Activated CD4-positive, alpha-beta T cell treated with anti-CD3 and anti-CD28 coated beads, Interleukin-10, Interleukin-2, amounts not matched to agents 100 ng/mL and 50 ng/mL, durations not matched to agents 16 hours and 8 hours (primary cell): ENCODE data around the gene SLC6A1.

Experiments used
- DNase-seq: peaks from one replicate; pipeline ENCODE4 v3.0.0-alpha.2; 2020

SLC6A1 gene

GRCh38 chr3:10992017-10992942, at the start of gene SLC6A1:
Gene SLC6A1, plus strand, starts transcription at chr3:10992748. Its CDS starts 24,464 bp downstream, at chr3:11017212.
- DNase-seq: no peak

GRCh38 chr3:10944866-10945265, 47.7 kb upstream of the SLC6A1 start:
- no peak for DNase-seq

GRCh38 chr3:10945683-10946287, 46.8 kb upstream of the SLC6A1 start:
- DNase-seq: peak; percentile 62

GRCh38 chr3:10946526-10946925, 46.0 kb upstream of the SLC6A1 start:
- no peak for DNase-seq

GRCh38 chr3:10948326-10948725, 44.2 kb upstream of the SLC6A1 start:
- DNase-seq: no peak

- no peak for DNase-seq
Measured at GRCh38 chr3:10949197-10949596, 43.4 kb upstream of the SLC6A1 start.

- DNase-seq: peak; percentile 6
Measured at GRCh38 chr3:10950476-10951294, 41.9 kb upstream of the SLC6A1 start.

- DNase-seq: no peak
Measured at GRCh38 chr3:10951295-10951926, 41.1 kb upstream of the SLC6A1 start.

- DNase-seq: no peak
Measured at GRCh38 chr3:10952525-10952924, 40.0 kb upstream of the SLC6A1 start.

- no peak for DNase-seq
Measured at GRCh38 chr3:10954740-10955139, 37.8 kb upstream of the SLC6A1 start.

GRCh38 chr3:10955711-10956453, 36.7 kb upstream of the SLC6A1 start:
- no peak for DNase-seq

- no peak for DNase-seq
Measured at GRCh38 chr3:10956531-10956930, 36.0 kb upstream of the SLC6A1 start.

- no peak for DNase-seq
Measured at GRCh38 chr3:10956986-10957385, 35.6 kb upstream of the SLC6A1 start.

- DNase-seq: no peak
Measured at GRCh38 chr3:10957976-10958749, 34.4 kb upstream of the SLC6A1 start.

GRCh38 chr3:10960255-10960654, 32.3 kb upstream of the SLC6A1 start:
- no peak for DNase-seq

- DNase-seq: no peak
Measured at GRCh38 chr3:10961921-10962320, 30.6 kb upstream of the SLC6A1 start.

- no peak for DNase-seq
Measured at GRCh38 chr3:10962481-10963036, 30.0 kb upstream of the SLC6A1 start.

- no peak for DNase-seq
Measured at GRCh38 chr3:10964537-10965167, 27.9 kb upstream of the SLC6A1 start.

GRCh38 chr3:10968401-10968800, 24.1 kb upstream of the SLC6A1 start:
- DNase-seq: no peak

- no peak for DNase-seq
Measured at GRCh38 chr3:10970306-10970960, 22.1 kb upstream of the SLC6A1 start.
